Lower leg skin (tissue), 3 donors: Measurements from ENCODE around the gene KIF1A.

Experiments used
- POLR2A ChIP-seq, 2 donors: fragments of 450-650 bp; IDR thresholded peaks; one replicate each; pipeline ENCODE4 v1.6.1; 2016 to 2017; ENCODE audit warnings: antibody characterized with exemption in 2 of 2, mild to moderate bottlenecking in 1 of 2, moderate library complexity in 1 of 2
- TF ChIP-seq, protein P1 (sequence below), 3 donors: fragments of 450-650 bp; IDR thresholded peaks; one replicate each; pipeline ENCODE4 v1.5.1; 2016; ENCODE audit warnings: antibody characterized with exemption in 3 of 3, mild to moderate bottlenecking in 3 of 3, moderate library complexity in 2 of 3

DNA sequence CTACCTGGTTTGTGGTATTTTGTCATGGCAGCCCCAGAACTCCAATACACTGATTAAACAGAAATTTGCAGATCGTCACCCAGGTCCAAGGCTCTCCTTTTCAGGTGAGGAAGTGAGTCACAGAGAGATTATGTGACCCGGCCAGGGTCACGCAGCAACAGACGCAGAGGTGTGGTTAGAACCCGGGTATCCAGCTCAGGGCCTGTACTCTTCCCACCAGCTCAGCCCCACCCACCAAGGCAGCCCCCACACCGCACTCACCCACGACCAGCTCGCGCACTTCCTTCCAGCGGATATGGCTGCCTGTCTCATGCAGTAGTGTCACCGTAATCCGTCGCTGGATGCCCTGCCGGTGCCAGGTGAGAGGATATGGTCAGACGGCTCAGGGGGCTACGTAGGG, 80.2 kb downstream of the KIF1A start:
- TF ChIP-seq, protein P1, sequence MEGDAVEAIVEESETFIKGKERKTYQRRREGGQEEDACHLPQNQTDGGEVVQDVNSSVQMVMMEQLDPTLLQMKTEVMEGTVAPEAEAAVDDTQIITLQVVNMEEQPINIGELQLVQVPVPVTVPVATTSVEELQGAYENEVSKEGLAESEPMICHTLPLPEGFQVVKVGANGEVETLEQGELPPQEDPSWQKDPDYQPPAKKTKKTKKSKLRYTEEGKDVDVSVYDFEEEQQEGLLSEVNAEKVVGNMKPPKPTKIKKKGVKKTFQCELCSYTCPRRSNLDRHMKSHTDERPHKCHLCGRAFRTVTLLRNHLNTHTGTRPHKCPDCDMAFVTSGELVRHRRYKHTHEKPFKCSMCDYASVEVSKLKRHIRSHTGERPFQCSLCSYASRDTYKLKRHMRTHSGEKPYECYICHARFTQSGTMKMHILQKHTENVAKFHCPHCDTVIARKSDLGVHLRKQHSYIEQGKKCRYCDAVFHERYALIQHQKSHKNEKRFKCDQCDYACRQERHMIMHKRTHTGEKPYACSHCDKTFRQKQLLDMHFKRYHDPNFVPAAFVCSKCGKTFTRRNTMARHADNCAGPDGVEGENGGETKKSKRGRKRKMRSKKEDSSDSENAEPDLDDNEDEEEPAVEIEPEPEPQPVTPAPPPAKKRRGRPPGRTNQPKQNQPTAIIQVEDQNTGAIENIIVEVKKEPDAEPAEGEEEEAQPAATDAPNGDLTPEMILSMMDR (IDR thresholded peaks at IDR 0.05): no peak
- TF ChIP-seq POLR2A (IDR thresholded peaks at IDR 0.05): no peak
